ENCODE results near the gene SYNPO2. TPM values are rescaled to one million over a fixed set of nuclear protein-coding genes. Genes with fewer than 3 reads are reported as not detected.

The SYNPO2 gene
- total RNA-seq, 4 donors from 2014 or later = 23.1 to 63.8 (median 42.4) TPM

GRCh38 chr4:118848242-118848641, 40.4 kb upstream of the SYNPO2 start:
- TF ChIP-seq CTCF (IDR thresholded peaks at IDR 0.05; ENCODE audit: low read depth) = no peak

DNA sequence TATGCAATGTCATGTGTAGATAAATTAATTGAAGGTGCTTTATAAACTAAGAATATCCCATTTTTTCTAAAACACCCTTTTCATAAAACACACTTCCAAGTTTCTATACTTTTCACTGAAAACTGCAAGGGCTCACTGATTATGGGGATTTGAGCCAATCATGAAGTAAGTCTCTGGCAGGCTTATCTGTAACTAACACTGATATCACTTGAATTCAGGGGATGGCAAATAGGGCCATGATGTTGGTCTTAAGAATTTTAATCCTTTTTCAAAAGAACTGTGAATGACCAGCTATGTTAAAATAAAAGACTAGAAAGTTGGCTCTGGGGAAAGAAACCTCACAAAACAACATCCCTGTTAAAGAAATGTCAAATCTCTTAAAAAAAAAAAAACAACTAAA, 39.8 kb upstream of the SYNPO2 start:
- TF ChIP-seq CTCF (IDR thresholded peaks at IDR 0.05; ENCODE audit: low read depth) = no peak

GRCh38 chr4:118849867-118850487, 38.7 kb upstream of the SYNPO2 start:
- no peak for TF ChIP-seq CTCF (IDR thresholded peaks at IDR 0.05; ENCODE audit: low read depth)

DNA sequence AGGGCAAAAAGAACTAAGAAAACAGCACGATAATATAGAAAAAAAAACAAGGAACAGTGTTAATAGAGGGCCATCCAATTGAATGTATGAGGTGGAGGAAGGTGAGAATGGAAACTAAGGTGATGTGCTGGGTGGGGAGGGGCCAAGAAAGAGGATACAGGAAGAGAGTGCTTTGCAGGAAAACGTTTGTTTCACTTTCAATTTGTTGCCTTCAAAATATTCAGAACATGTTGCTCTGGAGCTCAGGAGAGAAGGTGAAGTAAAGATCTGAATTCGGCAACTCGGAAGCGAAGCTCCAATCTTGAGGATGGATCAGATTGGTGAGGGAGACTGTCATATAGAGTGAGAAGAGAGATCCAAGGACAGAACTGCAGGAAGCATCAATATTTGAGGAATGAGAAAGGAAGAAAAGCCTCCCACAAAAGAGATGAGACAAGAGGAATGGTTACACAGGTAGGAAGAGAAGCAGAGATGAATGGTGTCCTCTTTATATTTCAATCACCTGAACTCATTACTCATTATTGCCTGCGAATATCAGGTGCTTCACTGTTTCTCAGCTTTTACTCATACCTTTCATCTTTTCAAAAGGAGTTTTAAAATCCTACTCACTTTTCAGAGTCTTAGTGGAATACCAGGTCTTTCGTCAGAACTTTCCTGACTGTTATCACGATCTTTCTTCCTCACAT, 38.0 kb upstream of the SYNPO2 start:
- TF ChIP-seq CTCF (IDR thresholded peaks at IDR 0.05; ENCODE audit: low read depth) = no peak

DNA sequence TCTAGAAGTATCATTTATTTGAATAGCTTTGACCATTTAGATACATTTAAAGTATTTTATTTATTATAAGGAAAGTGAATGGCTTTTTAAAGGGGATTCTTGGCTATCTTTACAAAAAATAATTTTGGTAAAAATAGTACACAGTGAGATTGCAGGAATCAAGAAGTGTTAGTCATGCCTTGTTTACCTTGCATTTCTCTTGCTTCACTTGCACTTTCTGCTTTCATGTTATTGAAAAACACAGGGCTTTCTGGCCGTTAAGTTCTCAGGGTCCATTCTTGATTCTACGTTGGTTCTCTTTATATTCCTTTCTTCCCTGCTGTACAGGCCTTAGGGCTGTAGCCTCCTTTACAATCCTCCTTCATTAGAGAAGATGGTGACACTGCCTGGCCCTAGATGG, 30.9 kb upstream of the SYNPO2 start:
- TF ChIP-seq CTCF (IDR thresholded peaks at IDR 0.05; ENCODE audit: low read depth) = no peak

DNA sequence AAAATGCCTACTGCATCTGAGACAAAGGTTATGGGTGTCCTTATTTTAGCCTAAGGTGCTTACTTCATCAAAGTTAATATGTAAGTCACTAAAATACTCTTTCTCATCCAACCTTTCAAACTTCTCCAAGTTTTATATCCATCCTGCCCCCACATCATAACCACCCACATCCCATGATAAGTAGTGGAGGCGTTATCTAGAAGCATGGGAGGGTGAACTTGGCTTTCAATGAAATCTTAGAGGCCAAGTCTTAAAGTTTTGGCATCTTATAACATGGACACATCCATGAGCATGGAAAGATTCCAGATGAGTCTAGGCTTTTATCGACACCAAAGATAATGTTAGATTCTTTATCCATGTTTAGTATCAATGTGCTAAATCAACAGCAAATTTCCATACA, 29.9 kb upstream of the SYNPO2 start:
- no peak for TF ChIP-seq CTCF (IDR thresholded peaks at IDR 0.05; ENCODE audit: low read depth)

DNA sequence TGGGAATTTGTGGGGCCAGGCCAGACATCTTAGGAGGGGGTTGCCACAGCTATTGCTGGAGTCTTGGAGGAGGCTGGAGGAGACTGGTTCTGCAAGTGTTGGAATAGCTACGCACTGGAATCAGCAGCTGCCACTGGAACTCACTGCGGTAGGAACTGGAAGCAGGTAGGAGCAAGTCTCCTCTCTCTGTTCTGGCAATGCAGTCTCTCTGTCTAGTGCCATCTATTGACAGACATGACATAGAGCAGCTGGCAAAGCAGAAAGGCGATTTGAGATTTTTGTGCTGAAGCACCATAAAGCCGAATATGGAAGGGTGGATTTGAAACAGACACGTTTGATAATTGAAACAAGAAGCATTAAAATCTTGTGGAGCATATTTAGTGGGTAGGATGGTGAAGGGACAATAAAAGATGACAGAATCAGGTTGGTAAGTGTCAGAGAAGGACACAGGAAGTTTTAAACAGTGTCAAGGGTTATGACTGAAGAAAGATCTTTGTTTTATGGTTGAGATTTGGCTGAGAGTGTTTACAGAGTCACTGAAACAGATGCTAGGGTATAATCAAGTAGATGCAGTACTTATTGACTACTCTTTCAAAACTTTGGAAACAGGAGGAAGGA, 23.5 kb upstream of the SYNPO2 start:
- TF ChIP-seq CTCF (IDR thresholded peaks at IDR 0.05; ENCODE audit: low read depth) = no peak

Data from subcutaneous adipose tissue (tissue), 4 donors.